Stimulated activated CD8-positive, alpha-beta memory T cell treated with anti-CD3 and anti-CD28 coated beads, Interleukin-7, amount 100 ng/mL, for 1 hour (primary cell): ENCODE measurements around the gene EFTUD2.
"Not testable (repeated sequence)": the region's sequence is repeated elsewhere in the genome, so short reads cannot be mapped to it uniquely, and the experiment has no call there.

Source experiments
- DNase-seq, 2 donors: peaks; one replicate each; pipeline ENCODE4 v3.0.0-alpha.2; 2020; ENCODE audit warnings: low read depth in 2 of 2

EFTUD2 gene

GRCh38 chr17:44848961-44849489, 50.2 kb downstream of the EFTUD2 start:
- no peak for DNase-seq

GRCh38 chr17:44848257-44848795, 50.9 kb downstream of the EFTUD2 start:
- DNase-seq, result no peak

GRCh38 chr17:44847586-44847985, 51.7 kb downstream of the EFTUD2 start, which contains the start of gene HIGD1B:
HIGD1B (plus strand) TSS chr17:44847883; CDS start chr17:44848153, 270 bp downstream.
- no peak for DNase-seq

GRCh38 chr17:44846206-44846605, 53.0 kb downstream of the EFTUD2 start:
- DNase-seq, result no peak

GRCh38 chr17:44844390-44844830, 54.8 kb downstream of the EFTUD2 start:
- no peak for DNase-seq

GRCh38 chr17:44842748-44843147, 56.5 kb downstream of the EFTUD2 start:
- DNase-seq, result no peak

DNA sequence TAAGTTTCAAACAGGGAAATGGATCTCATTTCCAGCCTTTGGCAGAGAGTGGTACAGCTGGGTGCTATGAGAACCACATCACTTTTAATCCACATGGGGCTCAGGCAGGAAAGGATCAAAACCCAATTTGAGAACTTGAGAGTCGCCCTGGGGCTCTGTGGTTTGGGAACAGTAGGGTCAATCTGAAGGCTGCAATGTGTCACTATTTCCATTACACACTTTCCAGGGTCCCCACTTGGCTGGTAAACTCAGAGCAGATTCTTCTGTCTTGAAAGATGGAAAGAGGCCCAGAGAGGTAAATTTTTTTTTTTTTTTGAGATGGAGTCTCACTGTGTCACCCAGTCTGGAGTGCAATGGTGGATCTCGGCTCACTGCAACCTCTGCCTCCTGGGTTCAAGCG, 58.3 kb downstream of the EFTUD2 start:
- DNase-seq, result no peak

GRCh38 chr17:44840274-44840673, 59.0 kb downstream of the EFTUD2 start:
- no peak for DNase-seq

GRCh38 chr17:44837196-44837595, 62.0 kb downstream of the EFTUD2 start:
- no peak for DNase-seq

GRCh38 chr17:44832805-44833204, 66.4 kb downstream of the EFTUD2 start:
- DNase-seq, result no peak

GRCh38 chr17:44831371-44831770, 67.9 kb downstream of the EFTUD2 start:
- DNase-seq, result no peak

DNA sequence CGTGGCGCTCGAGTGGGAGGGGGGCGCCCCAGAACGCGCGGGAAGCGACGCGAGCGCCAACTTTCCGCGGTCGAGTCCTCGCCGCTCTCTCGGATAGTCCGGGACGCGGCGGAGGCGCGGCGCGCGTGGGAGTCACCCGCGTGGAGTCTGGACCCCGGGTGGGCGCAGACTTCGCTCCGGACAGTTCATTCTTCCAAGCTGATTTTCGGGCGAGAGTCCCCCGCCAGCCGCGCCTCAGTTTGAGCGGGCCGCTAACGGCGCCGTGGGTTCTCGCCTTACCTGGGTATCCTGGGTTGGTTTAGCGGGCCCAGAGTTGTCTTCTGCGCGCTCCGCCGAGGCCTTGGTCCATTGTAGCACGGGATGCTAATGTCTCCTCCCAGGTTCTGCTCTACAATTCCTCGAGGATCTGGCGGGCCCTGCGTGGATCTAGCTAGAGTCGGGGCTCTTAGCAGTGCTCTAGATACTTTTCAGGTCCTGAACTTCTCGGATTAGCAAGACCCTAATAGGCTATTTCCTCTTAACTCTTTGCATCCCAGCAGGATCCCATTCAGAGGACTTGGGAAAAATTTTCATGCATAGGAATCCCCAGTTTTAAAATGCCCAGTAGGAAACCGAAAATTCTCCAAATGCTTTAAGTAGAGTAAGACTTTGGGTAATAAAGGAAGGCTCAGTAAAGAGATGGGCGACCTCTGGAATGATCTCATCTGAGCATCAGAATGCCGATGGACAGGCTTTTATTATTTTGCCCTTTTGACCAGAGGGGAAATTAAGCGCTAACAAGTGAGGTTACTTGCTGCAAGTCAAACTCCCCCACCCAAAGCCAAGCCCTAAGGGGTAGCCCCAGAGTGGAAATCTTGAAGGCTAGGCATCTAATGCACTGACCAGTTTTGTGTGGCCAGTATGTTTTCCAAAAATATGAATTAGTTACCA, 68.6 kb downstream of the EFTUD2 start:
- no peak for DNase-seq

- DNase-seq, result no peak
These were observed 69.5 kb downstream of the EFTUD2 start, which contains the start of gene GJC1 for GRCh38 chr17:44829523-44830358. GJC1 (minus strand) TSS chr17:44830287; CDS start chr17:44805817, 24,470 bp downstream.

GRCh38 chr17:44828919-44829522, 70.2 kb downstream of the EFTUD2 start:
- DNase-seq, result no peak

DNA sequence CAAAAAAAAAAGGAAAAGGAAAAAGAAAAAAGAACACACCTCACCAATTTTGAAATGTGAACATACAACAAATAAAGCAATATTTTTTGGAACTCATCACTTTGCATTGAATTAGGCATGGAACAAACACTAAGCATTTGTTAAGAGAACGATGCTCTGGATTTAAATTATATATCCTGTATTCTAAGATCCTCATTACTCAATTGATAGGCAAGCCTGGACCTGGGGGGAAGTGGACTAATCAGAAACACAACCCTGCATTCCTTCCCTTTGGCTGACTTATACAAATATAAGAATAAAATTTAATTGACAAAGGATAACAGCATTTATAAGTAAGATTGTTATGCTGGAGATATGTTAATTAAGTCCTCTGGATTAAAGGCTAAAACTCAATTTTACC, 71.4 kb downstream of the EFTUD2 start:
- no peak for DNase-seq

- DNase-seq, result no peak
These were observed 73.0 kb downstream of the EFTUD2 start for GRCh38 chr17:44826123-44826790.

DNA sequence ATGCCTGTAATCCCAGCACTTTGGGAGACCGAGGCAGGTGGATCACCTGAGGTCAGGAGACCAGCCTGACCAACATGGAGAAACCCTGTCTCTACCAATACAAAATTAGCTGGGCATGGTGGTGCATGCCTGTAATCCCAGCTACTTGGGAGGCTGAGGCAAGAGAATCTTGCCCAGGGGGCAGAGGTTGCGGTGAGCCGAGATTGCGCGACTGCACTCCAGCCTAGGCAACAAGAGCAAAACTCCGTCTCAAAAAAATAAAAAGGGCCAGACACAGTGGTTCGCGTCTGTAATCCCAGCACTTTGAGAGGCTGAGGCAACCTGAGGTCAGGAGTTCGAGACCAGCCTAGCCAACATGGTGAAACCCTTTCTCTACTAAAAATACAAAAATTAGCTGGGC, 74.0 kb downstream of the EFTUD2 start:
- DNase-seq, result not testable (repeated sequence)

- no peak for DNase-seq
These were observed 78.5 kb downstream of the EFTUD2 start for GRCh38 chr17:44820631-44821212.

DNA sequence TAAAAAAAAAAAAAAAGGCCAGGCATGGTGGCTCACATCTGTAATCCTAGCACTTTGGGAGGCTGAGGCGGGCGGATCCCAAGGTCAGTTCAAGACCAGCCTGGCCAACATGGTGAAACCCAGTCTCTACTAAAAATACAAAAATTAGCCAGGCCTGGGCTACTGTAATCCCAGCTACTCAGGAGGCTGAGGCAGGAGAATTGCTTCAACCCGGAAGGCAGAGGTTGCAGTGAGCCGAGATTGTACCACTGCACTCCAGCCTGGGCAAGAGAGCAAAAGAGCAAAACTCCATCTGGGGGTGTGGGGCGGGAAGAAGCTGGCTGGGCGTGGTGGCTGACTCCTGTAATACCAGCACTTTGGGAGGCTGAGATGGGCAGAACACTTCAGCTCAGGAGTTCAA, 80.7 kb downstream of the EFTUD2 start:
- not testable (repeated sequence) for DNase-seq

DNA sequence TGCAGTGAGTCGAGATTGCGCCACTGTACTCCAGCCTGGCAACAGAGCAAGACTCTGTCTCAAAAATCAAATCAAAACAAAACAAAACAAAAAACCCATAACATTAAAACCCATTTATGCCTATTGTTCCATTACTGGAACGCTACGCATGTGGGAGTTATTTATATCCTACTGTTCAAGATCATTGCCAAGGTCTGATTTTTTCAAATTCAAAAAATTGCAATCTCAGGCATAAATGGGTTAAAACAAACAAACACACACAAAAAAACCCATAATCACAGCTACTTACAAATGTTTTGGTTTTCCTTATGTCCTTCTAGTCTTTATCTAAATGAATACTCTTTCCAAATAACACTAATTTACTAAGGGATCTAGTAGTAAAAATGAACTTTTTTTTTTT, 87.0 kb downstream of the EFTUD2 start:
- no peak for DNase-seq
